Non-pigmented ciliary epithelial cell (primary cell): Measurements from ENCODE around the gene SERPINA6.
"Not testable (repeated sequence)": the region's sequence is repeated elsewhere in the genome, so short reads cannot be mapped to it uniquely, and the experiment has no call there.

ENCODE experiments used
- DNase-seq: peaks from one replicate; pipeline ENCODE4 v3.0.0-alpha.2; 2010; ENCODE audit warnings: low read depth

SERPINA6 gene

DNA sequence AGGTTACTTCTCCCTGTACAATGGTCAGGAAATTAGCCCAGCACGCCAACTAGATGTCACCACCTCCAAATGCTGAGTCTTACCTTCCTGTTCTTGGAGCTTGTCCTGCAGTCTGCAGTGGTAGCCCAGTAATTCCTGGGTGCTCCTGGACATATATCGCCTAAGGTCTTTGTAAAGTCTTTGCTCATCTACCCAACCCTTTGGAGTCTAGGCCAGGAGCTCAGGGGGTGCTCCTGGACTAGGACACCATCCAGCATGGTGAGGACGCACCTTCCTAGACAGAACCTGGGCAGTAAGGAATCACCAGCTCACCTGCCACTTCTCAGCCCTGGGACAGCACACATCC, 30.6 kb downstream of the SERPINA6 start:
- DNase-seq, result no peak

DNA sequence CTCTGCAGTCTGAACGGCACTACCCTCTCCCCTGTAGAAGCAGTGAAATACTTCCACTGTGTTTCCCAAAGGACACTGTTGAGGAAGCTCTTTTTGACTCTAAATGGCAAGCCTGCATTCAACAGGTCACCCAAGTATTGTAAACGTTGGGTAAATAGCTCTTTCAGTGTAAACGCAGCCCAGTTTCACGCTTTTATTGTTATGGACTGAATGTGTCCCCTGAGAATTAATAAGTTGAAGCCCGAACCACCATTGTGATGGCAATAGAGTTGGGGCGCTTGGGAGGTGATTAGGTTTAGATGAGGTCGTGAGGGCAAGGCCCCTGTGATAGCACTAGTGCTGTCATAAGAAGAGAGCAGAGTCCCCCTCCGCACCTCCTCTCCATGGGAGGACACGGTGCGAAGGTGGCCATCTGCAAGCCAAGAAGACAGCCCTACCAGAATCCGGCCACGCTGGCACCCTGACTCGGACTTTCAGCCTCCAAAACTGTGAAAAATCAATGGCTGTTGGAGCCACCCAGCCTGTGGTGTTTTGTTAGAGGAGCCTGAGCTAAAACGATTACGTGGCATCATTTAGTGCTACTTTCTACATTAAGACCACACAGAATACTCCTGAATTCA, 31.1 kb downstream of the SERPINA6 start:
- no peak for DNase-seq

GRCh38 chr14:94291159-94291905, 31.8 kb downstream of the SERPINA6 start:
- DNase-seq, result no peak

- DNase-seq, result no peak
Measured at GRCh38 chr14:94290197-94290596, 32.9 kb downstream of the SERPINA6 start.

- DNase-seq, result no peak
Measured at GRCh38 chr14:94288610-94289465, 34.3 kb downstream of the SERPINA6 start.

DNA sequence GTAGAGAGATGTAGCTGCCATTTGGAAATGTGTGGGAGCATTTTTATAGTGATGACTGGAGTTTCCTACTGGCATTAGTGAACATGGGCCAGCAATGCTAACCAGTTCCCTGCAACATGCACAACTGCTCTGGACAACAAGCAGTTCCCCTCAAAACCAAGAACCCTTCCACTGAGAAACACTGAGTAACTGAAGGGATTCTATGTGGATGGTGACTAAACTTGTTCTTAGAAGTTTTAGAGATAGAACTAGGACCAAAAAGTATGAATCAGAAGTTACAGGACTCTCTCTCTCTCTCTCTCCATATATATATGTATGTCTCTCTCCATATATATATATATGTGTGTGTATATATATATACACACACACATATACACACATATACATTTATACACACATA, 38.0 kb downstream of the SERPINA6 start:
- DNase-seq, result no peak

DNA sequence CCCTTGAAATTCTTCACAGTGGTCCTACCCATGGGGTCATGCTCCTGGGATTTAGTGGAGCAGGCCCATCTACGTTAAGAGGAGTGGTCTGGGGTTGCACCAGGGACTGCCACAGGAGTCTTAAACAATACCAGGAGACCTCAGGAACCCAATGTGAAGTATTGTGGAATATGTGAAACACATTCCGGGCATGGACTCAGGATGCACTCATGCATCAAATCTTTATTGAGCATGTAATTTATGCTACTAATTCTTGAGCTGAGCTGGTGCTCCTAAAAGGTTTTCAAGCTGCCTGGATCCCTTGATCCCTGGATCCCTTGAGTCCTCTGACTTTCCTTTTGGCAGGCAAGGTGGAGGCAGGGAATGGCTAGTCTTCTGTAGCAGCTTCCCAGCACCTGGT, 38.9 kb downstream of the SERPINA6 start:
- DNase-seq, result no peak

GRCh38 chr14:94282991-94283723, 40.0 kb downstream of the SERPINA6 start:
- no peak for DNase-seq

GRCh38 chr14:94278731-94279130, 44.4 kb downstream of the SERPINA6 start:
- no peak for DNase-seq

- not testable (repeated sequence) for DNase-seq
Measured at GRCh38 chr14:94276898-94277561, 46.1 kb downstream of the SERPINA6 start.

DNA sequence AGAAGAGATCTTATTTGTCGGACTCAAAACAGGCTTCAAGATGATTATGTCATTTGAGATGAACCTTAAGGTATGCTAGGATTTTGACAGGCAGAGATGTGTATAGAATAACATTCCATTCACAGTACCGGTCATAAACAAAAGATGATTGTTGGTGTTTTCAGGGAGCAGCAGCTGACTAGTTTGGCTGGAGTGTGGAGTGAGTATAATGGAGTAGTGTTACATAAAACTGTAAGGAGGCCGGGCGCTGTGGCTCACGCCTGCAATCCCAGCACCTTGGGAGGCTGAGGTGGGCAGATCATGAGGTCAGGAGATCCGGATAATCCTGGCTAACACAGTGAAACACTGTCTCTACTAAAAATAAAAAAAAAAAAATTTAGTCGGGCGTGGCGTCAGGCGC, 54.0 kb downstream of the SERPINA6 start:
- no peak for DNase-seq

- DNase-seq, result not testable (repeated sequence)
Measured at GRCh38 chr14:94268582-94268981, 54.6 kb downstream of the SERPINA6 start.

GRCh38 chr14:94267352-94267751, 55.8 kb downstream of the SERPINA6 start:
- DNase-seq, result no peak

DNA sequence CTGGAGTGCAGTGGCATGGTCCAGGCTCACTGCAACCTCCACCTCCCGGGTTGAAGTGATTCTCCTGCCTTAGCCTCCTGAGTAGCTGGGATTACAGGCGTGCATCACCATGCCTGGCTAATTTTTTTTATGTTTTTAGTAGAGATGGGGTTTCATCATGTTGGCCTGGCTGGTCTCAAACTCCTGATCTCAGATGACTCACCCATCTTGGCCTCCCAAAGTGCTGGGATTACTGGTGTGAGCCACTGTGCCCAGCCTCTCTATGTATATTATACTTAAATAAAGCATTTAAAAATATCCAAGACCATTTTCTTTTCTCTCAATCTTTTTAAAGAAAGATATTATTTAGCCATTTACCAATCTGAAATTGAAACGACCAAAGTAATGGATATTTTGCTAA, 58.9 kb downstream of the SERPINA6 start:
- not testable (repeated sequence) for DNase-seq
